GM21717 (cell line): ENCODE measurements around the gene TRPM2.
"Not testable (repeated sequence)": the region's sequence is repeated elsewhere in the genome, so short reads cannot be mapped to it uniquely, and the experiment has no call there.

Experiments
- ATAC-seq: cut with Tn5 transposase; IDR thresholded peaks from one replicate; pipeline ENCODE4 v1.9.1; 2021; ENCODE audit warnings: mild to moderate bottlenecking, moderate library complexity; ENCODE audit not compliant: unreplicated experiment

The TRPM2 gene

GRCh38 chr21:44477131-44477530 is 123.7 kb downstream of the TRPM2 start:
- no peak for ATAC-seq

DNA sequence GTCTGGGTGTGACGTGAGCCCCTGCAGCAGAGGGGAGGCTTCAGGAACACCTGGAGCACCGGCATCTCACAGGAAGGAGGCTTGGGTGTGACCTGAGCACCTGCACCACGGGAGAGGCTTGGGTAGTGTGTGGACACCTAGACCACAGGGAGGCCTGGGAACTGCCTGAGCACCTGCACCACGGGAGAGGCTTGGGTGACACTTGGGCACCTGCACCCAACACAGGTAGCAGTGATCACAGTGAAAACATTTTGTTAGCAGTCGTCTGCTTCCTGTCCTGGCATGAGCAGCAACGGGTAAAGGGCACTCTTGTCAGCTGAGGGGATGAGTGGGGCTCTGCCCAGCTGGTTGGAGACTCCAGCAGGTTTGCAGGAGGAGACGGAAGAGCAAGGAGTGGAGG is 124.3 kb downstream of the TRPM2 start:
- ATAC-seq = no peak

GRCh38 chr21:44478124-44478800 is 124.8 kb downstream of the TRPM2 start:
- no peak for ATAC-seq

DNA sequence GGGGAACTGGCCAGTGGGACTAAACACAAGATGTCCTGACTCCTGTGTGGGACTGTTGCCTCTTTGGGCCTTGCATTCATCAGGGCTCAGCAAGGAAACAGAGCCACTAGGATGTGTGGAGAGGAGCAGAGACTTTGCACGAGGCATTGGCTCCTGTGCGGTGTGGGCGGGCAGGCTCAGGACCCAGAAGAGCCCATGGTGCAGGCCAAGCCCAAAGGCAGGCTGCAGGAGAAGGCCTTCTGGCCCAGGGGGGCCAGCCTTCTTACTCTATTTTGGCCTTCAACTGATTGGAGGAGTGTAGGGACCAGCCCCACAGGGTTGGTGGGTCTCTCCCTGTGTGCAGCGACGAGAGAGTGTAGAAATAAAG is 125.4 kb downstream of the TRPM2 start:
- ATAC-seq = no peak

DNA sequence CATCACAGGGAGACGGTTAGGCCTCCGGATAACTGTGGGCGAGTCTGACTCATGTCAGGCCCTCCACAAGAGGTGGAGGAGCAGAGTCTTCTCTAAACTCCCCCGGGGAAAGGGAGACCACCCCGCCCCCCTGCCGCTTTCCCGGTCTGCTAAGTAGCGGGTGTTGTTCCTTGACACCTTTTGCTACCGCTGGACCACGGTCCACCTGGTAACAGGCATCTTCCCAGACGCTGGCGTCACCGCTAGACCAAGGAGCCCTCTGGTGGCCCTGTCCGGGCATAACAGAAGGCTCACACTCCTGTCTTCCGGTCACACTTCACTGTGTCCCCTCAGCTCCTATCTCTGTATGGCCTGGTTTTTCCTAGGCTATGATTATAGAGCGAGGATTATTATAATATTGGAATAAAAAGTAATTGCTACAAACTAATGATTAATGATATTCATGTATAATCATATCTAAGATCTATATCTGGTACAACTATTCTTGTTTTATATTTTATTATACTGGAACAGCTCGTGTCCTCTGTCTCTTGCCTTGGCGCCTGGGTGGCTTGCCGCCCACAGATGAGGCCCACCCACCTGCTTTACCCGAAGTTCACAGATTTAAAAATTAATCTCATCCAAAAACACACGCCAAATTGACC is 126.3 kb downstream of the TRPM2 start:
- not testable (repeated sequence) for ATAC-seq

- no peak for ATAC-seq
Measured at GRCh38 chr21:44480200-44481053, 127.0 kb downstream of the TRPM2 start.

GRCh38 chr21:44482581-44483287 is 129.3 kb downstream of the TRPM2 start:
- ATAC-seq = no peak

GRCh38 chr21:44483288-44484237 is 130.1 kb downstream of the TRPM2 start:
- ATAC-seq = no peak

- ATAC-seq = no peak
Measured at GRCh38 chr21:44484498-44485253, 131.3 kb downstream of the TRPM2 start.

DNA sequence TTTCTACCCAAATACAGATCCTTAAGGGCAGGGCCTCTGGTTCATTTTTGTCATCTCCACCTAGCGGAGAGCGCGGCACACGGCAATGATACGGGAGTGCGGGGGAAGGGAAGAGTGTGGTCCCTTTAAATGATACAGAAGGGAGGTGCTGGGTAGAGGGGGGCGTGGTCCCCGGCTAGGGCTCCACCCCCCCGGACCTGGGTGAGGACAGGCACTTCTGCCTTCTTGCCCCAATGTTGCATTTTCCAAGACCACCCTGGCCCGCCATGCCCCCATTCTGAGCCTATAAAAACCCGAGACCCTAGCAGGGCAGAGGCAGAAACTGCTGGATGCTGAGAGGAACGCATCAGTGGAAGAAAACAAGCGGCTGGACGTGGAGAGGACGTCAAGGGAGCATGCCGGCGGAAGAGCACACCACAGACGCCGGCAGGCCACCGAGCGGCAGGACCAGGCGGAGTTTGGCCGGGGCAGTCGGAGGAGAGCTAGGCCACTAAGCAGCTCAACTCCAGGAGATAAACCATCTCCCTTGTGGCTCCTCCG is 131.9 kb downstream of the TRPM2 start:
- ATAC-seq = no peak

DNA sequence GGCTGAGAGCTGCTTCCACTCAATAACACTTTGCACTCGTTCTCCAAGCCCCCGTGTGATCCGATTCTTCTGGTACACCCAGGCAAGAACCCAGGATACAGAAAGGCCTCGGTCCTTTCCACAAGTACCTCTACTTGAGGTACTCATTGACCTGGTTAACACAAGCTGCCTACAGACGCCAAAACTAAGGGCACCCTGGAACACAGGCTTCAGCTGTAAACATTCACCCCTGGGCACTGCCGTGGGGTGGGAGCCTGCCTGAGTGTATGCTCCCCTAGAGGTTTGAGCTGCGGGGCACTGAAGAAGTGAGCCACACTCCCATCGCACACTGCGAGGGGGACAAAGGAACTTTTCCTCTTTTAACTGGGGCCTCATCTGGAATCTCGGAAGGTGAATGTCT is 132.4 kb downstream of the TRPM2 start:
- ATAC-seq = no peak

DNA sequence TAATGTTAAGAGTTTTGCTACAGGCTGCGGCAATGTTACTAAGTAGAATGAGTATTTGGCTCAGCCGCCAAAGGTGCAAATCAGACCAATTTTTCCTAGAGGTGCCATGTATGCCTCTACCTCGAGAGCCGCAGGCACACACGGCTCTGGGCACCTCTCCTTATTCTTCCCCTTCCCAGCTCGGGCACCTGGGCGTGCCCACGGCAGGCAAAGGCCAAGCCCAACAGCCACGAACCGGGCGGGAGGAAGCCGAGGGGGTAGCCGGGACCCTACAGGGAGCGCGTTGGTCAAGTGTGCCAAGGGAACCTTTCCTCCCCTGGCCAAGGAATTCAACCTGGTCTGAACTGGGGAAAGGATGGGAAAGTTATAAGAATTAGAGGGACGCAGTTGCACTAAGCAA is 132.9 kb downstream of the TRPM2 start:
- no peak for ATAC-seq

- ATAC-seq = no peak
Measured at GRCh38 chr21:44487831-44488230, 134.4 kb downstream of the TRPM2 start.

DNA sequence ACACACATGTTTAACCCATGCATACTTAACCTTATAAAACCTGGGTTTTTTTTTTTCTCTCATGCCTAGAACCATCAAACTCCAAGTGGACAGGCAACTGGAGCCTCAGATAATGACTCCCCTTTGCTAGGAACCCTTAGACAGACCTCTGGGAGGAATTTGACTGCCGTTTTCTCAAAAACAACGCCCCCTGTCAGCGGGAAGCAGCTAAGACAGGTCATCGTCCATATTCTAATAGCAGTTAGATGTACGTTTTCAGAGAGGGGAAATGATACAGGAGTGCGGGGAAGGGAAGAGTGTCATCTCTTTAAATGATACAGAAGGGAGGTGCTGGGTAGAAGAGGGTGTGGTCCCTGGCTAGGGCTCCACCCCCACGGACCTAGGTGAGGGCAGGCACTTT is 136.5 kb downstream of the TRPM2 start:
- no peak for ATAC-seq

GRCh38 chr21:44490405-44490804 is 137.0 kb downstream of the TRPM2 start:
- no peak for ATAC-seq

GRCh38 chr21:44490816-44491215 is 137.4 kb downstream of the TRPM2 start:
- no peak for ATAC-seq
